ENCODE results near the gene CALM1.

DNA sequence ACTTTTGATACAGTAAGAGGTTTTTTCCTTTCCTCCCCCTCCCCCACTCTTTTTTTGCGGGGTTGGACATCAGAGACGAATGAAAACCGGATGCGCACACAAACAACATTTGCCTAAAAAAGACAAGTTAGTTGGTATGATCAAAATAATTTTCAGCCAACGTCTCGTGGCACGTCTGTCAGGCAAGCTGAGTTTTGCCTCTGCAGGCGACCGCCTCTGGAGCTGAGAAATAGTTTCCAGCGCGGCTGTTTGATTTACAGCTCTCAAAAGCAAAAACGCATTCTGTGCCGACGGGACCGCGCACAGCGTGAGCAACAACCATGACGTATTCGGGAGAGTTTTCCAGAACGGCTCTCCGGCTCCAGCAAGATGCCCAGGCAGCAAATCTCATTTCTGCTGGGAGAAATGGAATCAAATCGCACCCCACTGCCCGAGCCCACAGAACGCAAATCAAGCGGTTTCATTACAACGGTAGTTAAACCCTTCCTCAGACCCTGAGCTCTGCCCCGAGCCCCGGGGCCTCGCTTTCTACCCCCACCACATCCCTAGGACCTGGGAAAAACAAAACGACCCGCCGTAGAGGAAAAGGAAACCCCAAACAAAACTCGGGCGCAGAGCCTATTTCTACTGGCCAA, 14.2 kb upstream of the CALM1 start:
- TF ChIP-seq POLR2A (IDR thresholded peaks at IDR 0.05) = no peak
- TF ChIP-seq, protein P1, sequence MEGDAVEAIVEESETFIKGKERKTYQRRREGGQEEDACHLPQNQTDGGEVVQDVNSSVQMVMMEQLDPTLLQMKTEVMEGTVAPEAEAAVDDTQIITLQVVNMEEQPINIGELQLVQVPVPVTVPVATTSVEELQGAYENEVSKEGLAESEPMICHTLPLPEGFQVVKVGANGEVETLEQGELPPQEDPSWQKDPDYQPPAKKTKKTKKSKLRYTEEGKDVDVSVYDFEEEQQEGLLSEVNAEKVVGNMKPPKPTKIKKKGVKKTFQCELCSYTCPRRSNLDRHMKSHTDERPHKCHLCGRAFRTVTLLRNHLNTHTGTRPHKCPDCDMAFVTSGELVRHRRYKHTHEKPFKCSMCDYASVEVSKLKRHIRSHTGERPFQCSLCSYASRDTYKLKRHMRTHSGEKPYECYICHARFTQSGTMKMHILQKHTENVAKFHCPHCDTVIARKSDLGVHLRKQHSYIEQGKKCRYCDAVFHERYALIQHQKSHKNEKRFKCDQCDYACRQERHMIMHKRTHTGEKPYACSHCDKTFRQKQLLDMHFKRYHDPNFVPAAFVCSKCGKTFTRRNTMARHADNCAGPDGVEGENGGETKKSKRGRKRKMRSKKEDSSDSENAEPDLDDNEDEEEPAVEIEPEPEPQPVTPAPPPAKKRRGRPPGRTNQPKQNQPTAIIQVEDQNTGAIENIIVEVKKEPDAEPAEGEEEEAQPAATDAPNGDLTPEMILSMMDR (IDR thresholded peaks at IDR 0.05) = no peak

Measured in body of pancreas (tissue), 4 donors.